NT2/D1 (cell line): ENCODE measurements around the gene RHPN2.

Experiments used
- YY1 ChIP-seq: IDR thresholded peaks from 2 replicates; pipeline ENCODE4 v1.6.1; 2011; ENCODE audit not compliant: insufficient read length, insufficient read depth
- ZNF274 ChIP-seq: IDR thresholded peaks from 2 replicates; pipeline ENCODE4 v1.6.1; 2011; ENCODE audit warnings: mild to moderate bottlenecking, low read depth, low read length

DNA sequence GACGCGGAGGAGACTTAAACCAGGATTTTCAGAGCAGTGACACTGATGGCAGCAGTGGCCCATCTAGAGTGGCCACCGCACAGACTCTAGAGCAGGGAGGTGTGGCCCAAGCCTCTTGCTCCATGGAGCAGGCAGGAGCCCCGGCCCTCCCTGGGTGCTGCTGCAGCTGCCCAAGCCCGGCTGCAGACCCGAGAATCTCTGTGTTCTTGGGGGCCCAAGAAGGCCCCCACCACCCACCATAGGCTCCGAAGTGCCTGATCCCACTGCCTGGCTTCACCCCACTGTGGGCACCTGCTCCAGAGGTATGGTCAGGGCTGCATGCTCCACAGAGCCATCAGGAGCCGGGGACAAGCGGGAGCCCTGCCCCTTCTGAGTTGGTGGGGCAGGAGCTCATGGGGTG is 129.1 kb downstream of the RHPN2 start:
- no peak for TF ChIP-seq ZNF274
- no peak for TF ChIP-seq YY1
